NCI-H460 (cell line): ENCODE measurements around the gene GDF7. TPM values are rescaled to one million over a fixed set of nuclear protein-coding genes. Genes with fewer than 3 reads are reported as not detected.

Source experiments
- DNase-seq: peaks from one replicate; pipeline ENCODE4 v3.0.0-alpha.2; 2016; ENCODE audit warnings: low read depth; ENCODE audit errors: extremely low read depth
- total RNA-seq: library from RNA; depleted of rRNA; stranded (reverse); fragments of >200 nt; shearing (Covaris generic); gene quantifications from 2 replicates; pipeline ENCODE4 v1.2.3, GENCODE V29; 2014

GDF7 gene
- total RNA-seq, 1 experiment from 2014 or later, result under 0.01 TPM

DNA sequence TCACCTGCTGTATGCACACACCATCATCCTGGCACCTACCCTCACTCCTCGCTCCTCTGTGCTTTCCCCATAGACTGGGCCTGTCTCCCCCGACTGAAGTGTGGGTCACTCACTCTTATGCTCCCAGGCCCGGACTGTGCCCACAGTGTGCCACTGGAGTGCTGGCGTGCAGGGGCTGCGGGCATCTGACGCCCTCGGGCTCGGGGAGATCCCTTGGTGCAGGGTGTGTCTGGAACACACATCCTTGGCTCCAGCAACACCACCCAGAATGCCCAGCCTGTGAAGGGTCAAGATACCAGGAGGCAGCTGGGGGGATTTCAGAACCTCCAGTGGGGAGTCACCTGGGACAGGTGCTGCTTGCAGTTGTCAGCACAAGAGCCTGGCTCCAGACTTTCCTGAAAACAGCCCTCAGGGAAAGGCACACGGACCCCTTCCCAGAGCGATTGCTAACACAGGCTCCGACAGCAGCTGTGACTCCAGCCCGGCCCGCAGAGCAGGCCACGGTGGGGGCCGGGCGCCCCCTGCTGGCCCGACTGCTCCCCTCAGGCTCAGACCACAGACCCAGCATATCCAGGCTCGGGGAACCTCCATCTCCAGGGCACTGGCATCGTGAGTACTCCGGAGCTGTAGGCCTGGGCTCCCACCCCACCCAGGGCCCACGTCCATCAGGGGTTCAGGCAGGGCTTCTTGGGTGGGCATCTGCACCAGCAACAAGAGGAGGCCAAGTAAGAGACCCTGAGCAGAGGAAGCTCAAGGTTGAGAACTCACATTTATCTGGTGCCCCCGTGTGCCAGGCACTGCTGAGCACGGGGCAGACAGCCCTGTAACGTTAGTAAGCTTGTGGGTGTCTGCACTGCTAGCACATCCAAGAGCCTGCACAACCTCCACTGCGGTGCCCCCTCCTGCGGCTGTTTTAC, 24.6 kb upstream of the GDF7 start:
- DNase-seq, result peak; percentile 69

DNA sequence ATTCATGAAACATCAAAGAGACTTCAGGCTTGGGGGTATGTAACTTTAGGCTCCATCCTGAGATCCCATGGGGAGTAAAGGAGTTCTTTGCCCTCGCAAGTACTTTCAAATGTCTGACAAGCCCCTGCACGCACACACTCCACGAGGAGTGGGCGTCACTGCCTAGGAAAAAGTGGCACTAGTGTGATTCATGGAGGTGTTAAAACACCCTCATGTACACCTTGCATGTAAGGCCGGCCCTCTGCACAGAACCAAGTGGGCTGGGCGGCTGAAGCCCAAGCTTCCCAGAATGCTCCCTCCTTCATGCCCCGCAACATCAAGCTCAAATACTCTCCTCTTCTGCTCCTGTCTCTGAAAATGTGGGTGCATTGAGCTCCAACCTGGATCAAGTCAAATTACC, 23.9 kb upstream of the GDF7 start:
- no peak for DNase-seq

DNA sequence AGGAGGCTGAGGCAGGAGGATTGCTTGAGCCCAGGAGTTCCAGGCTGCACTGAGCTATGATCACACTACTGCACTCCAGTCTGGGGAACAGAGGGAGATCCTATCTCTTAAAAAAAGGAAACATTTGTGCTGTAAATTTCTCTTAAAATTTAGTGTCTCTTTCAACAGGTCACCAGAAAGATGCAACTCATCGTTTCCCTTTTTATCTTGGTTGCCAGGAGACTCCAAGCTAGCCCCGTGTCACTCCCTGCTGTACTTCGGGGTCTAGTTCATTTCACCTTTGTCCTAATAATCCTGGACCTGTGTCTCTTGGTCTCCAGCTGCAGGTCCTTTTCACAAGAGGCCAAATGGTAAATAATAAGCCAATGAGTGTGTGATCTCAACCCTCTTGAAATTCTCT, 23.1 kb upstream of the GDF7 start:
- no peak for DNase-seq

DNA sequence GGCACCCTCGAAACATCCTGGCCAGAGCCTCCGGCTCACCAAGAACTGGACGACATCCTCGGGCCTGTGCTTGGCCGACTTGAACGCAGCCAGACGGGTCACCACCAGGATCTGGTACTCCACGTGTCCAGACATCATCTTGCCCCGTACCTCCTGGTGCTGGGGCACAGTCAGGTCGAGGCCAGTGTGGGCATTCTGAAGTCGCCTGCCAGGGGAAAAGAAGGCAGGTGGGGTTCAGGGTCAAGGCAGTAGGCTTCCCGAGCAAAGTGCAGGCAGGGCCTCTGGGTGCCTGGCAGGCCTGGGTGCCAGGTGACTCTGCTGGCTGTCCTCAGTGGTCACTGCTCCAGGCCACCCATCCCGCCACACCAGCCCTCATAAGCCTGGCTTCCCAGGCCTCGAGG, 21.6 kb upstream of the GDF7 start:
- DNase-seq, result no peak

DNA sequence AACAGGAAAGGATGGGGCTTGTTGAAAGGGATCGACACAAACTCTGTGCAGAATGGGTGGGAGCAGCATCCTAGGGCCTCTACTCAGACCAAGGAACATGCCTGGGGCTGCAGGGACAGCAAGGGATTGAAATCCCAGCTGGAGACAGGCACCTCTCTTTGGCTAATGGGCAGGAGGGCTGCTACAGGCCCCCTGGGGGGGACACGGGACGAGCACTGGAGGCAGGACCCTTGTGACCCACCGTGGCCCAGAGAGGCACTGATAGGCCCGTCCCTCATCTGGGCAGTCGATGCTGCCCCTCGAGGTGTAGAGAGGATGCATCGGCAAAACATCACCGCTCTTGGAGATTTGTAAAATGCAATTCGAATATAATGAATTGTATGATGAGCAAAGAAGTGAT, 21.2 kb upstream of the GDF7 start:
- no peak for DNase-seq

DNA sequence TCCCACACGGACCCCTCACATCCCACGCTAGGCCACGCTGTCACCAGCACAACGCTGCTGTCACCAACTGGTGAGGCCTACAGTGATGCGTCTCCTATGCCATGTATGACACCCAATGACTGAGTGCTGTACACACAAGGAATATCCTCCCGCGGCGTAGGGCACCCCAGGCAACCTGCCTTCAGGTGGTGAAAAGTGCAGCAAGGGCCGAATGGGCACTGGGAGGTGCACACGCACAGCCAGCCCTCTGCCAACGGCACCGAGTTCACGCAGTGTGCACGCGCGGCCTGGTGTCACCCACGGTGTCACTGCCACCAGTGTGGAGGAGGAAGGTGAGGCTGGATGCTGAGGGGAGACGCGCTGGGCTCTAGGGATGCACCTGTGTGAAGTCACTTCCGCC, 20.5 kb upstream of the GDF7 start:
- DNase-seq, result no peak

DNA sequence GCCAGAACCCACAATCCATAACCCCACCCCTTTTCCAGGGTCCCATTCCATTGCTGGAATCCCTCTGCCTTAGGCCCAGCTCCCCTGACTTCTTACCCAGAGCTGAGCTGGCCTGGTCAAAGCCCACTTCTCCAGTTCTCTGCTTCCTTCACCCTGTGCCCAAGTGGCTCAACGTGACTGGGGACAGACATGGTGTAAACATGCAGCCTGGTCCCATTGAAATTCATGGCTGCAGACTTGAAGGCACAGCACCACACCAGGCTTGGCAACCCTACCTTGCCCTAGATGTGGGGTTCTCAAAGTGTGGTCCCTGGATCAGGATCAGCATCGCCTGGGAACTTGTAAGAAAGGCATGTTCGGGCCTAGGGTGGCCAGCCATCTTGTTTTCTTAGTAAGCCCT, 19.7 kb upstream of the GDF7 start:
- DNase-seq, result no peak

DNA sequence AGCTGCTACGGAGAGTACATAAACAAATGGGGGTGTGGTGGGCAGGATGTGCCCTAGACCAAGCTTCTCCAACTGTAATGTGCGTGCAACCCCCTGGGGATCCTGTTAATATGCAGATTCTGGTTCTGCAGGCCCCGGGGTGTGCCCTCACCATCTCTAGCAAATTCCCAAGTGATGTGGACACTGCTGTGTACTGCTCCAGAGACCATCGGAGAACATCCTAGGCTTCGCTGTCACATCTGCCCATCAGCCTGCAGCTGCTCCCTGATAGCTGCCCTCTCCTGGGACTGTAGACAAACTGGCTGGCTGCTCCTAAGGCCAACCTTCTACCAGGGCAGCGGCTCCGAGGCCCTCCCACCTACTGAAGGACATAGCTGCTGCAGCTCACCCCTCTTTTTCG, 19.2 kb upstream of the GDF7 start:
- DNase-seq, result no peak

DNA sequence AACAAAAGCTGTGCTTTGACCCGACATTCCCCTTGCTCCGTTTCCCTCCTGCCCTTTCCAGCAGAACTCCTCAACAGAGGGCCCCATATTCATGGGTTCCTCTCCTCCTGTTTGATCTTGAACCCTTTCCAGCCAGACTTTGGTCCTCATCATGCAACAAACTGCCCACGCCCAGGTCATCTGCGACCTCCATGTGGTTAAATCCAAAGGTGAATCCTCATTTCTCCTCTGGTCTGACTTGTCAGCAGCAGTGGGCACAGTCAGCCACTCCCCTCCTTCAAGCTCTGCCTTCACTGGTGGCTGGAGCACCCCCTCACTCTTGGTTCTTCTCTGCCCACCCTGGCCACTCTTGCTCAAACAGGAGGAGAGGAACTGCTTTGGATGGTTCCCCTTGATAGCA, 18.7 kb upstream of the GDF7 start:
- no peak for DNase-seq

DNA sequence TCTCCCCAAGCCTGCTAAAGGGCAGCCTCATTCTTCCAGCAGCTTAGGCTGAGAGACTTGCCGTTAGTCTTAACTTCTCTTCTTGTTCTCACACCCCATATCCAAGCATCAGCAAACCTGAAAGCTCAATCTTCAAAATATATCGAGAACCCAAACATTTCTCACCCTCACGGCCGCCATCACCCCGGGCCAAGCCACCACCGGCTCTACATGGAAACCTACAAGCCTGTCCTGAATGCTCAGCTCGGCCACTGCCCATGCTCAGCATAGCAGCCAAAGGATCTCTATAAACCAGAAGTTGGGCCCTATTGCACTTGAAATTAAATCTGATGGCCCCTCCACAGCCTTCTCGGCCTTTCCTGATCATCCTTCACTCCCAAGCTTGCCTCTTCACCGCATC, 18.1 kb upstream of the GDF7 start:
- DNase-seq, result no peak

DNA sequence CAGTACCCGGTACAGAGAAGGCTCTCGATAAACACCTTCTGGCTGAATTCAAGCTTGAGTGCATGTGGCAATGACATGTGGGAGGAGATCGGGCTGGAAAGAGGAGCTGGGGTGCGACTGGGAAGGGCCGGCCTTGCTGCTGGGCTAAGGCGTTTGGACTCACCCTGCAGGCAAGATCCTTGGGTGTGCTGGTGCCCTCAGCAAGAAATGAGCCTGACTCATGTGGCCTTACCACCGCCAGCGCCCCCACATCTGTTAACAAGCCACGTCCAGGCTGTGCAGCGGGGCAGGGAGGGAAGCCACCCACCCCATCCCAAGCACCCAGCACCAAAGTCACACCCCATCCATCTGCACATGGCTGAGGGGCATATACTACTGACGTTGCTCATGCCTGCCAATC, 17.4 kb upstream of the GDF7 start:
- DNase-seq, result no peak

DNA sequence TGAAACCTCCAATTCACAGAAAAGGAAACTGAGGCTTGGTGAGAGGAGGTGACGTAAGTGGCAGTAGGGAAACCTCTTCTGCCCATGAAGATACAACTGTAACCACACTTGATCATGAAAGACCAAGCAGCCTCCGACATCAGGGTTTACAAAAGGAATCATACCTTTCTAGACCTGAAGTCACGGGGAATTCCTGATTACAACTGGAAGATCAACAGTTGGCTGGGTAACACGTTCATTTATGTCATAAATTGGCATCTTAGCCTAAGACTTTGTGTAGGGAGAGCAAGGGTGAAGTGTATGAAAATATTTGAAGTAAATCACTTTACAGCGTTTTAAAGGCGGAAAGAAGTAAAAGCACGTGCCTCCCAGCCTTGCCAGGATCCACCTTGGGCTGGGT, 17.0 kb upstream of the GDF7 start:
- DNase-seq, result no peak

DNA sequence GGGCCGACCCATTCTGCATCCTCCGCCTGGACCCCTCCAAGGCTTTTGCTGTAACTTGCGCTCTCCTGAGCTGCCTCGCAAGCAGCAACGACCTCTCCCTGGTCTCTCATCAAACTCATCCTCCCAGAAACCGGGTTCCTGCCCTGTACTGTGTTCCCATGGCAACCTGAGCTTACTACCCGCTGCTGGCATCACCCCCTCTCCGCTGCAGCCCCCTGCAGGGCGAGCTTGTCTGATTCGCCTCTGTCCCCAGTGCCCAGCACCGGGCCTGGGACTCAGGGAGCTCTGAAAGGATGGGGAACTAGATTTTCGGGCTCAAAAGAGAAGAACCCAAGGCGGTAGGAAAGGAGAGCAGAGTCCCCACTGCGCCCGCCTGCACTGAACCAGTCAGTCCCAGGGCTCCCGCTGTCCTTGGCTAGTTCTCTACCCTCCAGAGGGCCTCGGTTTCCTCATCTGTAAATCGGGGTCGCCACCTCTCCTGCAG, 16.5 kb upstream of the GDF7 start:
- DNase-seq, result no peak

DNA sequence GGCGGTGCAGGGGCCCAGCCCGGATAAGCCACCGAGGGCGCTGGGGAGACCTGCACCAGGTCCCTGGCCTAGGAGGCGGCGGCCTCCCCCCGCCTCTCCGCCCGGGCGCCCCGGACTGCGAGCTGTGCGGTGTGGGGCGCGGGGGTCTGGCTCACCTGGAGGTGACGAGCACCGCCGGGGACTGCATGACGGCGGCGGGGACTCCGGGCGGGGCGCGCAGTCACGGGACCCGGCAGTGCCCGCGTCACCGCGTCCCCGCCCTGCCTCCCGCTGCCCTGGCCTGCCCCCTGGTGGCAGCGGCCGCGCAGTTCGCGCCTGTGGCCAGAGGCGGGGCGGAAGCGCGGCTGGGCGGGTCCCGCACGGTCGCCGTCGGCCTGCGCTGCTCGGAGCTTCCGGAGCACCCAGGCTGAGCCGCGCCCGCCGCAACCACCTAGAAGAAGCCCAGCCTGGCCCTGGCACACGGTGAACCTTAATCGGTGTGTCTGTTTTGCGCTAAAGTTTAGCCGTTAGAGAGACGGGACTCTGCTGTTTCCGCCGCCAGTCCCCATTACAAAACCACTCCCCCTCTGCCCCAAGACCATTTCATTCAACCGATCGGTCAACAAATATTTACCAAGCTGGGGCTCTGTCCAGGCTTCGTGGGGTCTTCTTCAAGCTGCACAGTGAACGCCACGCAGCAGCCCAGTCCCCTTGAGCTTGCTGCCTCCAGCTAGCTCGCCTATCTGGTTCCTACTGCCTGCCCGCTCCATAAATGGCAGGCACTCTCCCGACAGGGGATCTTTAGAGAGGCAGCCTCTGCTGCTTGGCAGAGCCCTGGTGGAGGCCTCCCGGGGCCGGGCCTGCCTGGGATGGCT, 15.8 kb upstream of the GDF7 start, which contains the start of gene HS1BP3:
Gene HS1BP3, minus strand, starts transcription at position 222 of the 854 bp plus-strand sequence. Its CDS starts 35 bp downstream, at position 187.
- peak; percentile 77 for DNase-seq

DNA sequence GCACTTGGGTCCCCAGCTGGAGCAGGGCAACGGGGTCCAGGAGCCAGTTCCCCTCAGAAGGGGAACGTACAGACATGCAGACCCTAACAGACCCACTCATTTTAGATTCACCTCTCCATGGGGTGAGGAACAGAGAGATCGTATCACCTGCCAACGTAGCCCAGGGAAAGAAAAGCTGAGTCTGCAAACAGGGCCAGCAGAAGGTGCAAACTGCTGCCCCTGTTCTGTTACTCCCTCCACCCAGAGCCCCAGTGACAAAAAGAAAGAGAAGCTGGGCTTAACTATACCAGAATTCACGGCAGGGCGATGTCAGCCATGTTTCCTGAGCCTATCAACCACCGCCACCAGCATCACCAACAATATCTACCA, 15.2 kb upstream of the GDF7 start:
- DNase-seq, result no peak

DNA sequence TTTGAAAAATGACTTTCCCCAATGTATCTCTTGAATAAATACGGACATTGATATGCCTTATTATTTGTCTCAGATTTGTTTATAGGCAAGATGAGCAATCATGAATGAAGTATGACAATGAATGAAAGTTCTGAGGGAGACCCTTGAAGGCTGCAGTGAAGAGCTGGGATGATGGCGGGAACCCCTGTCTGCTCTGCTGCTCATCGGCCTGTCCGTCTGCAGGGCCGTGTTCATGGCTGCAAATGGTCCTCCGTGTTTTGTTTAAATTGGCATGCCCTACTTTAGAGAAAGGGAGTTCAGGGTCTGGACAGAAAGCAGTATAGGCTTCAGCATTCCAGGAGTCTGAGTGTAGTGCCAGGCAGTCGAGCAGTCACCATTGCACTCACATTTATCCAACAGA, 14.8 kb upstream of the GDF7 start:
- DNase-seq, result no peak

DNA sequence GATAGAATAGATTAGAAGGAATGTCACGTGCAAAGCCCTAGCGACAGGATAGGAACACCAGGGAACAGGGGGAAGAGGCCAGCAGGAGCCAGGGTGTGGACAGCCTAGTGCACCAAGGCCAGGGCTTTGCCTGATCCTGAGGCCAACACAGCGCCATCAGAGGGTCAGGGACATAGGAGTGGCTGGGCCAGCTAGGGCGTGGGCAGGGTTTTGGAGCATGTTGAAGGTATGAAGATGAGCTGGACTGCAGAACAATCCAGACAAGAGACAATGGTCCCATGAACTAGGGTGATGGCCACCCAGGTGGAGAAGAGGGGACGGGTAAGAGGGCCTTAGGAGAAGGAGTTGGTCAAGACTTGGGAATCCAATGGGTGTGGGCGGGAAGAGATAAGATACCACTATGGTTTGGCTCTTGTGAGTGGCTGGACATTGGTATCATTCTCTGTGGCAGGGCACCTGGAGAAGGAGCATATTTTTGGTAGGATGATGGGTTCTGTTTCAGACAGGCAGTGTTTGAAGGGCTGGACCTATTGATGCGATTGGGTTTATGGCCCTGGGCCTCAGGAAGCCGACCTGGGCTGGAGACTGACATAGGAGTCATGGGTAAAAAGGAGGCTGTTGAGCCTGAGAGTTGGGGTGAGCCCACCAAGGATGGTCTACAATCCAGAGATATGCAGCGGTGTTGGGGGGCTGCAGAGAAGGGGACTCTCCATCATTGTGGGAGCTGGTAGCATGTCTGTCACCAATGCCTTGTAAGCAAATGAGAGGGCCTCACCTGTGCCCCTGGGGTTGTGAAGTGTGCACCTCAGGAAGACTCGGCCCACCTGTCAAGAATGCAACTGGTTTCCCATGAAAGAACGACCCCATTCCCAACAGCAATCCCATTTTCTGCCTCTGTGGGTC, 14.0 kb upstream of the GDF7 start:
- DNase-seq, result no peak

DNA sequence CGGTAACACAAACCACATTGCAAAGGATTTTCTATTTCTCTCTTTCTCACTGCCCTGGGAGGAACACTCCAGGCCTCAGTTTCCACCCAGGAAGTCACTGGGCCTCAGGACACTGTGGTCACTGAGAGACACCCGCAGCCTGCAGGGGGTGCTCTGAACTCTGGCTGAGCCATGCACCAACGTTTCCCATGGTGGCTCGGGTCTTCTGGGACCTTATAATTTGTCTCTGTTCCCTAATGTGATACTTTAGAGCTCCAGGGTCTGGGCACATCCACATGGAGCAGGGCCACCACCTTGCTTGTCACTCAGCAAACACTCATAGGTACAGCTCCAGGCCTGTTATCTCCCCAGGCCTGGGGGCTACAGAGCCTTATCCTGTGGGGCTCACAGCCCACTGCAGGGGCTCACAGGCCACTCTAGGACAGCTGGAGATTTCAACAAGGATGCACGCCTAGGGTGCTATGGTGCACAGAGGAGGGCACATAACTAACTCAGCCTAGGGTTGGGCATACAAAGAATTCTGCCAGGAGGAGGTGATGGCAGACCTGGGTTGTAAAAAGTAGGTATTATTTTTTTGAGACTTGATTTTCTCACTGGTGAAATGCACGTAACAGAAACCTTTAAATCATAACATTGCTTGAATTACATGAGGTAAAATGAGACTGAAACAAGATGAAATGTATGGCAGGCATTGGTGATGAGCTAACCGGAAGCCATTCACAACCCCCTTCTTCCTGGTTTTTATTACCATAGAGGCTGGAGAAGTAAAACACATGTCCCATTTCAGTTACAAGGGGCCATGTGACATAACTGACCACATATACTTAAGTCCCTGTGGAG, 13.0 kb upstream of the GDF7 start:
- no peak for DNase-seq

DNA sequence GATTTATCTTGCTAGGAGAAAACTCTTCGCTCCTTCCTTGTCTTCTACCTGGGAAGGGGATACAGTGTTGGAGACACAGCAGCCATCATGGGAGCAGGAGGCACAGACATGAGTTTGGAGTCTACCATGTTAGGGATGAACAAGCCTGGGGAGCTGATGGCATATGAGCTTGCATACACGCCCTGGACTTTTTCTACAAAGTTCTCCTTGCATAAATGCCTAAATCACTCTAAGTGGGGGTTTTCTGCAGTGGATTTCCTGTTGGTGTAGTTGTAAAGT, 12.5 kb upstream of the GDF7 start:
- DNase-seq, result no peak

DNA sequence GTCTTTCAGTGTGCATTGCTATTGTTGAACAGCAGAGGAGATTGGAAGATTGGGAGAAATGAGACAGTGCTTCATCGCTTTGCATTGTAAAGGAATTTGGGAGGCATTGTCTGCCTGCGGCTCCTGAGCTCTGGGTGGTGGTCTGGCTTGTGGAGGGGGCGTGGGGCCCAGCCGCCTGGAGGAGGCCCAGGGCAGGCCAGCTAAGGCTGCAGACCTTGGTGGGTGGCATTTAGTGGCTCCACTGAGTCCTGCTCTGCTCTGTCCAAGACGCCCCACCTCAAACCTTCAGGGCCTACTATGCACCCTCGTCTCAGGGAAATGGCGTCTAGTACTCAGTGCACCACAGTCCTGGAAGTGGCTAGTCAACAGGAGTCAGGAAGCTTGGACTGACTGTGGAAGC, 10.4 kb upstream of the GDF7 start:
- no peak for DNase-seq
